Measurements from ENCODE around the gene MEF2B.
"Not testable (repeated sequence)": the region's sequence is repeated elsewhere in the genome, so short reads cannot be mapped to it uniquely, and the experiment has no call there.

Gene MEF2B

GRCh38 chr19:19121371-19121770 lies 48.7 kb downstream of the MEF2B start:
- DNase-seq = no peak

DNA sequence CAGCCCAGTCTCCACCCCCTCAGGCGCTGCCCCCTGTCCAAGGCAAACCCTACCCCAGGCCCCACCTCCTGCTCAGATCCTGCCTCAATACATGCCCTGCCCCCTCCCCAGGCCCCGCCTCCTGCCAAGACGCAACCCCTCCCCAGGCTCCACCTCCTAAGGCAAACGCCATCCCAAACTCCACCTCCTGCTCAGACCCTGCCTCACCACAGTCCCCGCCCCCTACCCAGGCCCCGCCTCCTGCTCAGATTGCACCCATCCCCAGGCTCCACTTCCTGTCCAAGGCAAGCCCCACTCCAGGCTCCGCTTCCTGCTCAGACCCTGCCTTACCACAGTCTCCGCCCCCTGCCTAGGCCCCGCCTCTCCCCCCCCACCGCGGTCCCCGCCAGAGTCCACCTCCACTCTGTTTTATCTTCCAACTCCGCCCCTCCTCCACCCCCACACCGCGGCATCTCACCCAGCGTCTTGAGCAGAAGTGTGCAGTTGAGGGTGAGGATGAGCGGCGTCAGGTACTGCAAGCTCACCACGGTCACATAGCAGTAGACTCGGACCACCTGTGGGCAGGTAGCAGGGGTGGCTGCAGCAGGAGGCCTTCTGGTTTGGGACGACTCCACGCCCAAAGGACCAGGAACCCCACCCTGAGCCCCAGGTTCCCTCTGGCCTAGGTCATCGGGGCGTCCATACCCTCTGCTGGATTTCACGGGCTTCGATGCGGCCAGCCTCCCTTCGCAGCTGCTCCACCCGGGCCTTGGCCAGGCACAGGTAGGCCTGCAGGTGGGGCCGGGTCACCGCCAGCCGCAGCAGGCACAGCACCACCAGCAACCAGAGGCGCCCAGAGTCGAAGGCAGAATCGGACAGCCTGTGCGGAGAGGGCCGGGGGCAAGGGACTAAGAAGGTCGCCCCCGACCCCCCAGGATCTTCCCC lies 49.5 kb downstream of the MEF2B start:
- DNase-seq = peak; percentile 81

DNA sequence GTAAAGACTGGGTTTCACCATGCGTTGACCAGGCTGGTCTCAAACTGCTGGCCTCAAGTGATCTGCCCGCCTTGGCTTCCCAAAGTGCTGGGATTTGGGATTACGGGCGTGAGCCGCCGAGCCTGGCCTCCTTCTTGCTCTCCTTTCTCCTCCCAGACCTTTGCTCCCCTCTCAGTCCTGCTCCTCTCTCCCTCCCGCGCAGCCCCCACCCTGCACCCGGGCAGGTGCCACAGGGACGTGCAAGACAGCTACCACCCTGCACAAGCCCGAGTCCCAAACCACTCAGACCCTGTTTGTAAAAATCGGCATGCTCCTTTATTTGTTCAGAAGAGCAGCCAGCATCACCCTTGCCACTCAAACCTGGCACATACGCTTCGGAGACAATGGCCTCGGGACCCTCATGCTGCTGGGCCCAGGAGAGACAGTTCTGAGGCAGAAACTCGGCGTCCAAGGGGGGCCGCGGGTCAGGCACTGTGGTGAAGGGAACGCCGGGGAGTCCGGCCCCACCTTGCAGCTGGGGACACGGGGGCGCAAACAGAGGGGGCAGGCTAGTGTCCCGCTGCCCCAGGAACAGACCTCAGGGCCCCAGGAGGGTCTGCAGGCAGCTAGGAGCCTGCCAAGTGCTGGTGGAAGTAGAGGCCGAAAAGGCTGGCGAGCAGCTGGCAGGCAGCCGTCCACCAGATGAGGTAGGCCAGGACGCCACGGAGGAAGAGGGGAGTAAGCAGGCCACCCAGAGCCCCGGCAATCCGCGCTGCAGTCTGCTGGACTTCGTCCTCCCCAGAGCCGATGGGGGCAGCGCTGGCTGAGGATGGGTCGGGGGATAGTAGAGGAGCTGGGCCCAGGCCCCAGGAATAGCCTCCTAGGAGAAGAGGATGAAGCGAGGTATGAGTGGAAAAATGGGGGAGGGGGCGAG lies 50.5 kb downstream of the MEF2B start:
- DNase-seq = no peak

DNA sequence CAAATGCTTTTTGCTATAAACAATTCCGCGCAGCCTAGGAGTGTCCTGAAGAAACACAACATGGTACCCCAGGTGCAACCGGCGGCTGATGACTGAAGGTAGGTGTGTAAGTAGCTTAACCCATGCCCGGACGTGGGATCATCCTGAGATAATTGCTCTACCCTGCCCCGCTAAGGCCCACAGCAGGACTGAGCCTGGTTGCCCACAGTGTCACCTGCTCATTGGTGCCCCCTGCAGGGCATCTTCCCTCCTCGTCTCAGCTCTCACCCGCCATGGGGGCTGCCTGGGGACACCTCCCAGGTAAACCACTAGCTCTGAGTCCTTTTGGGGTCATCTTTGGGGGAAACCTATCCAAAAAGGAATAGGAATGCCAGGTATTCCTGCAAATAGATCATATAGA lies 54.1 kb downstream of the MEF2B start:
- DNase-seq = no peak

DNA sequence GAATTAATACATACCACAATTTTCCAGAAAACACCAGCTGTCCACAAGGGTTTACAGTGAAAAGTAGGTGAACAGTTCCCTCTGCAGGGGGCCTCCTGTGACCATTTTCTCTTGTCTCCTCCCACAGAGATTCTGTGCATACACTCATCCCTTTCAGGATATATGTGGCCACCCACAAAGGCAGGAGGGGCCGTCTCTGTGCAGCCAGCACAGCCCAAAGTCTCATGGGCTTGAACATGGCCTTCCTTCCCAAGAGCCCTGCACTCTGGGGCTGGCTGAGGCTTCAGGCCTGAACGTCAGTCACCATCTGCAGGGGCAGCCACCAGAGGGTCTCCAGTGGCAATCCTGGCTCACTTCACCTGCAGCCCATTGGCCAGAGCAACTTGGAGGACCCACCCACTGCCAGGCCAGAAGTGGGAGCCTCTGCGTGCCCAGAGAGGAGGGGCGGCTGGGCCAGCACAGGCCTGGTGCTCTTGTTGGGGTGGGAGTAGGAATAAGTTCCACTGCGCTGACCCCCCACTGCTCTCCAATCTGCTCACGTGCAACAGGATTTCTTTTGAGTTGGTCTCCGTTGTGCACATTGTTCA lies 56.9 kb downstream of the MEF2B start:
- DNase-seq = no peak

DNA sequence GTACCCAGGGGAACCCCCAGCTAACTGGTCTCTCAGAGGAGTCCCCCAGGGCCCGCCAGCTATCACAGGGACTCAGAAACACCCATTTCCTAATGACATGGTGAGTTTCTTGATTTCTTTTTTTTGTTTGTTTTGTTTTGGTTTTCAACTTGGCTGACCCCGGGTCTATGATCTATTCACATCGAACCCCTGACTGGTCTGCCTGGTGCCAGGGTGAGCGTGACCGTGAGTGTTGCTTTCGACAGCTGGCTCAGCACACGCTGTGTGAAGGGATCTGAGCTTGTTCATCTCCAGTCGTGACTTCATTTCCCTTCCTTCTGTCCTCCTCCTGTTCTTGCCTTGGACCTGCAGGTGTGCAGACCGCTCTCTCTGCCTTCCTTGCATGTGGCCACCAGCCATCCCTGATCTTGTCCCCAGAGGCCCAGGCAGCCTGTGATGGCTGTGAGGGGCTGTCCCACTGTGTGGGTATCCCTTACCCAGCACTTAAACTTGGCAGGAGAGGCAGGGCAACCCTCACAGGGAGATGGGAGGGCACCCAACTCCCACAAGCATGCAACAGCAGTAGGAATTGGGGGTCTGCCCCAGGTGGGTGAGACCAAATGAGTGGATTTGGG lies 58.0 kb downstream of the MEF2B start:
- DNase-seq = no peak

DNA sequence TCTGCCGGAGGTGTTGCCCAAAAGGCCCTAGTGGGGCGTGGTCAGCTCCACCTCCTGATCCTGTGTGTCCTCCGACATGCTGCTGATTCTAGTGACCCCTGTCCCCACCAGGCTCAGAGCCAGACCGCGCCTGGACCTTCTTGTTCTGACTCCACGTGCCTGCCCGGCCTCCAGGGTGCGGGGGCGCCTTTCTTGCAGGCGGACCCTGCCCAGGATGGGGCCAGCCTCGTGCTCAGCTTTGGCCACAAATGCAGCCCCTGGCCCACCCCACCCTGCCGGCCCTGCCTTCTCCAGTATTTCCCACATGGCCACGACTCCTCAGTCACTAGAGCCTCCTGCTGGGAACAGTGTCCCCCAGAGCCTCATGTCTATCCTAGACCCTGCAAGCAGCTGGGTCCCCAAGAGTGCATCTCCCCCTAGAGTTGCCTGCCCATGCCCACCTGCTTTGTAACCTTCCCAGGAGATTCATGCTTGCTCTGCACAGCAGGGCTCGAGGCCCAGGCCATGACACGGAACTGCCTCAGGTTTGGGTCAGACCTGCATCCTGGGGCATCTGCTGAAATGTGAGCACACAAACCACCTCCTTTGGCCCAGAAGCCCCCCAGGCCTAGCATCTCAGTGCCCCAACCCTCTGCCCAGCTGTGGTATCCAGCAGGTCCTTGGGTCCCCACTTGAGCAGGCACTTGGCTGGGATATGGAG lies 58.8 kb downstream of the MEF2B start:
- no peak for DNase-seq

GRCh38 chr19:19110410-19111135 lies 59.5 kb downstream of the MEF2B start:
- no peak for DNase-seq

DNA sequence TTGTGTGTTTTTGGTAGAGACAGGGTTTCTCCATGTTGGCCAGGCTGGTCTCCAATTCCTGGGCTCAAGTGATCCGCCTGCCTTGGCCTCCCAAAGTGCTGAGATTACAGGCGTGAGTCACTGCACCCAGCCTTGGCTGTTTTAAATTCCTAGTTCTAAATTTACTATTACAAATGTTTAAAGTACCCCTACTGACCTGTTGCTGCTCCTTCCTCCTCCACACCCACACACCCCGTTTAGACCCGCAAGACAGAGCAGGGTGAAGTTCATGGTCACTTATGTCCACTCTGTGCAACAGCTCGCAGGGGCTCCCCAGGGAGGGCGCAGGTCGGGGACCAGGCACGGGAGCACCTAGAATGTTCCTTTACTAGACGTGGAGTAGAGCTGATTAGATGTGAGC lies 60.5 kb downstream of the MEF2B start:
- no peak for DNase-seq

DNA sequence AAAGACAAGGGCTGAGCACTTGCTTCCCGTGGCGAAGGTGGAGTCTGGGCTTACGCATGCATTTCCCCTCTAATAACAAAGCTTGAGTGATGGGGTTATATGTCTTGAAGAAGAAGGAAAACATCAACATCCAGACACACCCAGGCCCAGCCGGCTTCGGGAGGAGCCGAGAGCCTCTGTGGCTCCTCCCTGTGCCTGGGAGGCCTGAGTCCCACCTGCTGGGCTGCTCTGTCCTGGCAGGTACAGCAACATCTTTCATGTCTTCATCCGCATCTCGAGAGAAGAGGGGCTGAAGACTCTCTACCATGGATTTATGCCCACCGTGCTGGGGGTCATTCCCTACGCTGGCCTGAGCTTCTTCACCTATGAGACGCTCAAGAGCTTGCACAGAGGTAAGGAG lies 62.4 kb downstream of the MEF2B start:
- DNase-seq = no peak

- DNase-seq = not testable (repeated sequence)
These were observed 63.1 kb downstream of the MEF2B start for GRCh38 chr19:19106938-19107337.

DNA sequence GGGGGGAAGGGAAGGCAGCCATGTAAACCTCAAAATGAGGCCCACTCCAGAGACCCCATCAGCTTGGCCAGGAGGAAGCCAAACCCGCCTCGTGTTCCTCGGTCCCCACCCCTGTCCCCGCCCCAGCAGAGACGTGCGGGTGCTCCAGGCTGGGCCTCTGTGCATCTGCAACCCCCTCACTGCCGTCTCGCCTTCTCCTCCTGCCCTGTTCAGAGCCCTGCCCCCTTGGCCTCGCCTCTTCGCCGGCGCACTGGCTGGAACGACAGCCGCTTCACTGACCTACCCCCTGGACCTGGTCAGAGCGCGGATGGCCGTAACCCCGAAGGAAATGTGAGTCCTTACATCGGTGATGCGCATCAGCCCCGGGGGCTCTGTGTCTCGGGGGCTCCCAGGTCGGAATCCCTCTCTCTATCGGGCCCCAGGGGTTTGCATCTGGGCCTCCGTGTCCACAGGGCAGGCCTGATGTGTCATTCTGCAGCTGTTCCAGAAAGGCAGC lies 64.0 kb downstream of the MEF2B start:
- DNase-seq = no peak

DNA sequence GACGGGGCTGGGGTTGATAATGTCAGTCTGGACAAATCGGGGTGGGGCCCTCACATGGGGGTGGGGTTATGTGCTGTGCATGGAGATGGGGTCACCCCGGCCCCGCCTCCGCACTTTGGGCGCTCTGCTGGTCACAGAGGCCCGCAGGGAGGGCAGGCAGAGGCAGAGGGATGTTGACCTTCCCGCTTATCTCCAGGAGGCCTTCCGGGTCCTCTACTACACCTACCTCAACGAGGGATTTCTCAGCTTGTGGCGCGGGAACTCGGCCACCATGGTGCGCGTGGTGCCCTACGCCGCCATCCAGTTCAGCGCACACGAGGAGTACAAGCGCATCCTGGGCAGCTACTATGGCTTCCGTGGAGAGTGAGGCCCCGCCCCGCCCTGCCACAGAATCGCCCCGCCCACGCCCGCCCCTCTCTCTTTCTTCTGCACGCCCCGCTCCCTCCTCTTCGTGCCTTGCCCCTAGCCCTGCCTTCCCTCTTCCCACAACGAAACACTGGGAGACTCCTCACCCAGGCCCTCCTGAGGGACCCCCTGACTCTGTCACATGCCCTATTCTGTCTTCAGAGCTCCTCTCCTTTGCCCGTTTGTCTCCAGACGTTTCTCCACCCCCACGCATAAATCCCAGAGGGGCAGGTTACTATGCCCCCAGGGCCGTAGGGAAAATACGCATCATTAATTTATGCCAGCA lies 64.6 kb downstream of the MEF2B start:
- peak; percentile 85 for DNase-seq

DNA sequence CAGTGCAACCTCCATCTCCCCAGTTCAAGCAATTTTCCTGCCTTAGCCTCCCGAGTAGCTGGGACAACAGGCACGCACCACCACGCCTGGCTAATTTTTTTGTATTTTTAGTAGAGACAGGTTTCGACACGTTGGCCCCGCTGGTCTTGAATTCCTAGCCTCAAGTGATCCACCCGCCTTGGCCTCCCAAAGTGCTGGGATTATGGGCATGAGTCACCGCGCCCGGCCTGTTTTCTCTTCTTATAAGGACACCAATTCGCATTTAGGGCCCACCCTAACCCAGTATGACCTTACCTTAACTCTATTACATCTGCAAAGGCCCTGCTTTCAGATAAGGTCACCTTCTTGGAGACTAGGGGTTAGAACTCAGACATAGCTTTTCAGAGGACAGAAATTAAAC lies 66.9 kb downstream of the MEF2B start:
- no peak for DNase-seq

DNA sequence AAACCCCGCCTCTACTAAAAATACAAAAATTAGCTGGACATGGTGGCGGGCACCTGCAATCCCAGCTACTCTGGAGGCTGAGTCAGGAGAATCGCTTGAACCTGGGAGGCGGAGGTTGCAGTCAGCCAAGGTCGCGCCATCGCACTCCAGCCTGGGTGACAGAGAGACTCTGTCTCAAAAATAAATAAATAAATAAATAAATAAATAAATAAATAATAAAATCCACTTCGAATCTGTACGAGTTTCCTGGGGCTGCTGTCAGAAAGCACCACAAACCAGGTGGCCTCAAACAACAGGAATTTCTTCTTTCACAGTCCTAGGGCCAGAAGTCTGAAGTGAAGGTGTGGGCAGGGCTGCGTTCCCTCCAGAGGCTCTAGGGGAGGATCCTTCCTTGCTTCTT lies 67.5 kb downstream of the MEF2B start:
- not testable (repeated sequence) for DNase-seq

DNA sequence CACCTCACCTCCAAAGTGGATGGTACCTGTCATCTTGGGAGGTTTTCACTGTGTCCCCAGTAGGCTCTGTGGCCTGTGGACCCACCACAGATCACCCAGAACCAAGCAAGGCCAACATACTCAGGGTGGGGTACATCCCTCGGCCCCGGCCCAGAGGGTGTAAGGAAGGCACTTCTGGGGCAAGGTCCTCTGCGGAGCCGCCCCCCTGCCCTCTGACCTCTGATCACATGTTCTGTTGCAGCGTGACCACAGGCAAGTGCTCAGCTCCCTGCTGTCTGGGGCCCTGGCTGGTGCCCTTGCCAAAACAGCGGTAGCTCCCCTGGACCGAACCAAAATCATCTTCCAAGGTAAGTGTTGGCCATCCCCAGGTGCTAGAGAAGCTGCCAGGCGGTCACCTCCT lies 68.5 kb downstream of the MEF2B start:
- DNase-seq = no peak

- DNase-seq = no peak
These were observed 71.1 kb downstream of the MEF2B start for GRCh38 chr19:19098703-19099632.

DNA sequence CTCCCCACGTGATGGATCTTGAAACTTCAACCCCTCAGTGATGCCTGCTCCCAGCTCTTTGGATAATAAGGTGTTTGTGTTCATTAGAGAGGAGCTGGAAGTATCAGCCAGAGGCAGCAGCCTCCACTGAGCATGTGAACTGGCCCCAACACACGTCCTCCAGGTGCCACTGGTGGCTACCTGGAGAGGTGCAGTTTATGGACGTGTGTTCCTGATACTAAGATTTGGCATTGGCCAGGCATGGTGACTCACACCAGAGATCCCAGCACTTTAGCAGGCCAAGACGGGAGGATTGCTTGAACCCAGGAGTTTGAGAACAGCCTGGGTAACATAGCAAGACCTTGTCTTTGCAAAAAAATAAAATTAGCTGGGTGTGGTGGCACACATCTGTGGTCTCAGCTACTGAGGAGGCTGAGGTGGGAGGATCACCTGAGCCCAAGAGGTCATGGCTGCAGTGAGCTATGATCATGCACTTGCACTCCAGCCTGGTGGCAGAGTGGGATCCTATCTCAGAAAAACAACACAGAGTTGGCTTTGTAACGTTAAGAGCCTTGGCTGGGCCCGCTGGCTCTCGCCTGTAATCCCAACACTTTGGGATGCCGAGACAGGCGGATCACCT lies 71.9 kb downstream of the MEF2B start:
- DNase-seq = no peak
